GM19468 (cell line): ENCODE measurements around the gene TCEA2.

Source experiments
- ATAC-seq: cut with Tn5 transposase; IDR thresholded peaks from one replicate; pipeline ENCODE4 v1.9.1; 2021; ENCODE audit warnings: mild to moderate bottlenecking, moderate library complexity, moderate number of reproducible peaks; ENCODE audit not compliant: unreplicated experiment; ENCODE audit errors: extremely low read depth

TCEA2 gene

DNA sequence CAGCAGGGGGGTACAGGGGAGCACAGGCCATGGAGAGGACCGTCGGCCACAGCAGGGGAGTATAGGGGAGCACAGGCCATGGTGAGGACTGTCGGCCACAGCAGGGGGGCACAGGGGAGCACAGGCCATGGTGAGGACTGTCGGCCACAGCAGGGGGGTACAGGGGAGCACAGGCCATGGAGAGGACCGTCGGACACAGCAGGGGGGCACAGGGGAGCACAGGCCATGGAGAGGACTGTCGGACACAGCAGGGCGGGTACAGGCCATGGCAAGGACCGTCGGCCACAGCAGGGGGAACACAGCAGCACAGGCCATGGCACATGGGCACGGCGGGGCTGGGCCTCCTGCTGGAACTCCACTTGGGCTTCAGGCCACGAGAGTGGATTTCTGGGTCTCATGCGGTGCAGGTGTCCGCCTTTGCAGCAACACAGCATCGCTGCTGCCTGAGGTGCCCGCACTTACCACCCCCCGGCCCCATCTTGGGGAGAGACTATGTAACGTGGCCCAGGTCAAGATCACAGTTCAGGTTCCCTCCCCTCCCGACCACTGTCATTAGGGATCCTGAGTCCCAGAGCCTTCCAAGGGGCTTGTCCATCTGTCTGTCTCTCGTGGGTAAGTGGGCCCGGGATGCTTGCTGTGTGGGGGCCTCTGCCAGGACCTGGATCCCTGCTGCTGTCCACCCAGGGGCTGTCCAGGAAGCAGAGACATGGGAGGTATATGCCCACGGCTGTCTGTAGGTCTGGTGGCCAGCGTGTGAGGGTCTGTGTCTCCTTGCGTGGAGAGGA lies 41.9 kb downstream of the TCEA2 start:
- ATAC-seq: no peak

DNA sequence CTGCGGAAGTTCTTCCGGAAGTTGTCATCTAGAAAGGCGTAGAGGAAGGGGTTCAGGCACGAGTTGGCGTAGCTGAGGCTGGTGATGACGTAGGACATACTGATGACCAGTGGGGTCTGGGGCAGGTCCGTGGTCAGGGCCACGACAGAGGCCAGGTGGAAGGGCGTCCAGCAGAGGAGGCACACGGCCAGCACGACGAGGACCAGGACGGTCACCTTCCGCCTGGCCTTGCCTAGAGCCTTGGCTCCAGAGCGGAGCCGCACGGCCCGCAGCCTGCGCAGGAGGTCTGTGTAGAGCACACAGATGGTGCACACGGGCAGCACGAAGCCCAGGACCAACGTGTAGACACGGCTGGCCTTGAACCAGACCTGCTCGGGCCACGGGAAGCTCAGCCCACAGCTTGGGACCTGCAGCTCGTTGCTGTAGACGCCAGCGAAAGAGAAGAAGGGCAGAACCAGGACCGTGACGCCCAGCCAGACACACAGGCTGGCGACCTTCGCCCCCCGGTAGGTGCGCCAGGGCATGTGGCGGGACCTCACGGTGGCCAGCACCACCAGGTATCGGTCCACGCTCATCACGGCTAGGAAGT lies 42.9 kb downstream of the TCEA2 start:
- no peak for ATAC-seq

DNA sequence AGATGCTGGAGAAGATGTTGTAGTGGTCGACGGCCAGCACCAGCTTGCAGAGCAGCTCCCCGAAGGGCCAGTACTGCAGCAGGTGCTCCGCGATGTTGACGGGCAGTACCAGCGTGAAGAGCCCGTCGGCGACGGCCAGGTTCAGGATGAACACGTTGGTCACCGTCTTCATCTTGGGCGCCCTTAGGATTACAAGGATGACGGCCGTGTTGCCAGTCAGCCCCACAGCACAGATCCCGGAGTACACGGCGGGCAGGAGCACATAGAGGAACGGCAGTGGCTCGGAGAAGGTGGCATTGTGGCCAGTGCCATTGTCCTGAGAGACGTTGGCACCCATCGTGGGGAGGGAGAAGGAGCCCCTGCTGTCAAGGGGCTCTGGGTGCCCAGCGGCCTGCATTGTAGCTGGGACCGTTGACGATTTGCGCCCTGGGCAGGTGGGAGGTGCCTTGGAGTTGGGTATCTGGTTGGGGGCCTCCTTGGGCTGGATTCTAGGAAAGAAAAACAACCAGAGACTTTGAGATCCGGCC lies 43.5 kb downstream of the TCEA2 start:
- ATAC-seq: no peak

DNA sequence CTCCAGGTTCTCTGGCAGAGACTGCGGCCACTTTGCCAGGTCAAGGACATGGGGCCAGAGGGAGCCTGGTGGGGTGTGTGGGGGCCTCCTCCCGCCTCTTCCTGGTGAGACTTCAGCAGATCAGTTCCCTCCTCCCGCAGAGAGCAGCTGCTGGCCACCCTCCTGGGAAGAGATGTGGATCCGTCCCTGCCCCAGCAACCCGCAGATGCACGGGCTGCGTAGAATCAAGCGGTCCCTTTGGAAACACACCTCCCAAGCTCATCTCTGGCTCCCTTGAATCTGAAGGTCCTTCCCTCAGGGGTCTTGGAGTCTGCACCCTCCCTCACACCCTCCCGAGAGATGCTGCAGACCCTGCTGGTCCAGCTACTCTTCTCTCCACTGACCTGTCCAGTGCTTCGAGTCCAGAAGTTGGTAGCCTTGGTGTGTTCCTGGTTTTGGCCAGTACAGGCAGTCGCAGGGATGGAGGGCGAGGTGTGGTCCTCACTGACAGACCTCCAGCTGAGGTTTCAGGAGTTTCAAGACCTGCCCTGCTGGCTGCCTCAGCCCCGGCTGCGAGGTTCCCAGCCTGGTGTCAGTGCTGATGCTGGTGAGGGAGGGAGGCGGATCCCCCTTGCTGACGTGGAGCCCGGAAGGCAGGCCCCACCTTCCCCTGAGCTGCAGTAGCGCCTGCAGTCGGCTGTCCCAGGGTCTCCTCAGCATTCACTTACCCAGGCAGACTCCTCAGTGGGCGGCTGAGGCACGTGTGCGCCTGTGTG lies 44.2 kb downstream of the TCEA2 start, which contains the start of gene NPBWR2:
TSS of gene NPBWR2 (minus strand) at position 585 of the 755 bp plus-strand sequence. CDS start 734 bp downstream, outside the sequence.
- no peak for ATAC-seq

DNA sequence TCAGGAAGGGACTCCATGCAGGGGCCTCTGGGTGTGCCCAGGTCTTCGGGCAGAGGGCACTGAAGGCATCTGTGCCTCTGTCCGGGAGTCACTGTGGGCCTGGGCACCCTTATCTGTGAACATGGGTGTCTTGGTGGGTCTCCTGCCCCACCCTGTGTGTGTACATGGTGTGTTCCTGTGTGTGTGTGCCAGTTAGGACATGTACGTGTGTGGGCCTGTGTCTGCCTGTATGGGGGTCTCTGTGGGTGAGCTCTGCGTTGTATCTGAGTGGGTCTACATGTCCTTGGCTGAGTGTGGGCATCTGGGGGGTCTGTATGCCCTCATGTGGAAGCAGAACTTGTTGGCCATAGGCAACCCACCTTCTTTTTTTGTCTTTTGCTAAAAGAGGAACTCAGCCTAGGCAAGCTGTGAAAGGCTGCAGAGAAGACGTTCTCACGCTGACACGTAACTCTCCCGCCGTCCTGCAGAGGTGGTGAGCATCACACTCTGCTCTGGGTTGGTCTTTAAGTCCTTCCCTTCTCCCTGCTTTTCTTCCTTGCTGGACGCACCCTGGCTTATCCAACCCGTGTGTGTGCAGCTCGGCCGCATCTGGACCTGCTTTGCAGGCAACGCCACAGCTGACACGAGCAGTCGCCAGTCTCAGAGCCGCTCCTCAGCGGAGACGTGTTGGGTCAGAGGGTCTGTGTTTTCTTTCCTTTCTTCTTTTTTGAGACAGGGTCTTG lies 44.9 kb downstream of the TCEA2 start:
- ATAC-seq: no peak

DNA sequence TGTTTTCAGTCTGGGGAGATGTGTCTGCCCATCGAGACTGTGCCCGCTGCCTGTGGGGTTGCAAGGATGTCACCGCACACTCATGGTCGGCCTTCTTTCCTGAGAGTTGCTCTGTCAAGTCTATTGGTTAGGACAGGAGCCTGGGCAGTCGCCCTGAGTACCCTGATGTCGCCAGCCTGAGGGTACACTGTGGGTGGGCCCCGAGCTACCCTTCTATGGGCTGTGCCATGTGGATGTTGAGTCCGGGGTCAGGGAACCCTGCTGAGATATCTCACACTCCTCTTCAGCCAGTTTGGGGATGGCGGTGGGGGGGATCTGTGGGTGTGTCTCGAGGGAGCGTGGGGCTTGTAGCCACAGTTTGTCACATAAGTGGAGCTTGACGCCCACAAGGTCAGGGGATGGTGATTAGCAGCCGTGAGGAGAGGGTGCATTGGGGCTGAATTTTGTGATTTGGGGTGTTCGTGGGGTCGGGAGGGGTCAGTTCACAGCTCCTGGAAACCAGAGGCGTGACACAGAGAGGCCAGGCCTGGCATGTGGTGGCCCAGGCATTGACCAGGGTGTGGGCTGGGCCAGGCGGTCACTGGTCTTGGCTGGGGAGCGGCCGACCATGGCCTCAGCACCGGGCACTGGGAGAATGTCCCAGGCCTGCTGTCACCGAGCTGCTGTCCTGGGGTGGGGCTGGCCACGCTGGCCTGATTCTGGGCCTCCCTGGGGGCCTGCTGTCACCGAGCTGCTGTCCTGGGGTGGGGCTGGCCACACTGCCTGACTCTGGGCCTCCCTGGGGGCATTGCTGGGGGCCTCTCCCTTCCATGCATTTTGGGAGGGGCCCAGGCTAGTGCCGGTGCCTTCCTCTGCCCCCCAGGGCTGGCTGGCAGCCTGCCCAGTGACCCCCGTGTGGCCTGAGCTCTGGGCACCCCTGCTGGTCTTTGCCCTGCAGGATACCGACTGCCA lies 46.0 kb downstream of the TCEA2 start:
- ATAC-seq: no peak

DNA sequence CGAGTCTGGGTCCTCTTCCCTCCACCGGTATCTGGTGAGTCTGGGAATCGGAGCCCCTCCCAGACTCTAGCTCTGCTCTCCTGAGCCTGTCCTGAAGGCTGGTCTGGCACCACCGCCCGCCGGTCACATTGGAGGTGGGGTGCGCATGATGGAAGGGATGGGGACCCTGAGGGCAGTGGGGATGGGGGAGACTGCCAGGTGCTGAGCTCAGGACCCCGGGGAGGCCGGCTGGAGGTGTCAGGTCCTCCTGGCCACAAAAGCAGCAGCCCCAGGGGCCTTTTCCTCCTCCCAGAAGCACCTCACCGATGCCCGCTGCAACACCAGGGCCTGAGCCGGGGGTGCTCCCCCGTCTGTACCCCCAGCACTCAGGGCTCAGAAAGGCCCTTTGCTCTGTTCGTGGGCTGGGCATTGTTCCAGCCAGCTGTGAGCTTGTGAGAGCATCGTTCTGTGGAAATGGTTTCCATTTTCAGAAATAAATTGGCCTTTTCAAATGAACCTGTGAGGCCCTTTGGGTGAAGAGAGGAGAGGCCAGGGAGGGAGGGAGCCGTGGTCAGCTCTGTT lies 46.9 kb downstream of the TCEA2 start:
- no peak for ATAC-seq

DNA sequence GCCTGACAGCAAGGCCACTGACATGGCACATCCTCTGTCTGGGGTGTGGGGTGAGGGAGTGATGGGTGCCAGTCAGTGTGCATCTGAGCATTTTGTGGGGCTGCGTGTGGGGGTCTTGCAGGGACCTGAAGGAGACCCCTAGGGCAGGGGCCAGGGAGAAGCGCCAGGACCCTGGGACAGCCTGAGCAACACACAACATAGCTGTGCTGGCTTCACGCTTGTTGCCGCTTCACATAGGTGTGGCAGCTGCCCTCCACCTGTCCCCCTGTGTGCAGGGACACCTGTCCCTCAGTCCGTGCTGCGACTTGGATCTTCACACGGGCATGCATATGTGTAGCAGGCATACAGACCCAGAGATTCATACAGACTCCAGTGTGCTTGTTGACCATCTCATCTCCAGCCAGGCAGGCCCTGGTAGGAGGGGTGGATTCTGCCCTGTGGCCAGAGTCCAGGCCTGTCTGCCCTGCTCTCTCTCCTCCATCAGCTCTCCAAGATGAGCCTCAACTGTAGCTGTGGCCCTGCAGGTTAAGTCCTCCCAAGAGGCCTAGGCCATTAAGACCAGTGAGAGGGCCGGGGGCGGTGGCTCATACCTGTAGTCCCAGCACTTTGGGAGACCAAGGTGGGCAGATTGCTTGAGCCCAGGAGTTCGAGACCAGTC lies 47.5 kb downstream of the TCEA2 start:
- no peak for ATAC-seq

DNA sequence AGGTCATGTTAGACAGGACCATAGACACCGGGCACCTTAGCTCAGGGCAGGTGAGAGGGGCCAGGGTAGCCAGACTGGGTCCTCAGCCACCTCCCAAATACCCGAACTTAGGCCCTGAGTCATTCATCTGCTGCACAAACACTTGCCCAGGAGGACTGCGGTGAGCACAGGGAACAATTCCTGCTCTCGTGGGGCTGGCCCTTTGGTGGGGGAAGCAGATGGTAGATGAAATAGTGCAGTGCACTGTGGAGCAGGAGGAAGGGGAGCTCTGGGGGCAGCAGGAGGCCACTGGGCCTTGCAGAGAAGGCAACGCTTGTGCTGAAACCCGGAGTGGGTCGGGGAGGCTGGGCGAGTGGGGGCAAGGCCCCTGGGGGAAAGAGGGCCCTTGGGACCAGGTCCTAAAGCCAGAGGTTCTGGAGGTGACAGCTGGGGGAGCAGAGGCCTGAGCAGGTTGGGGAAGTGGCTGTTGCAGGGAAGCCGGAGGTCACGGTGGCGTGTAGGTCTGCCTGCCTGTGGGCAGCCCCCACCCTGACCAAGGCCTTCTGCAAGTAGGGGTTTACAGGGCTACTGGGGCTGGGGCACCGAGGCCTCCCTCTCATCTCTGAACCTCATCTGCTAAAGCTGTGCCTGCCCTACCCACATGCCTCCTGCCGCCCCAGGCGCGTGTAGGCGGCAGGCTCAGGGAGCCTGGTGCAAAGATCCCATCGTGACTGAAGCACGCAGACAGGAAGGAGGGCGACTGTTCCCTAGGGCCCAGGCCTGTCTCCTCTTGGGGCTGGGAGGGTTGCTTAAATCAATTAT lies 49.0 kb downstream of the TCEA2 start:
- ATAC-seq: no peak

DNA sequence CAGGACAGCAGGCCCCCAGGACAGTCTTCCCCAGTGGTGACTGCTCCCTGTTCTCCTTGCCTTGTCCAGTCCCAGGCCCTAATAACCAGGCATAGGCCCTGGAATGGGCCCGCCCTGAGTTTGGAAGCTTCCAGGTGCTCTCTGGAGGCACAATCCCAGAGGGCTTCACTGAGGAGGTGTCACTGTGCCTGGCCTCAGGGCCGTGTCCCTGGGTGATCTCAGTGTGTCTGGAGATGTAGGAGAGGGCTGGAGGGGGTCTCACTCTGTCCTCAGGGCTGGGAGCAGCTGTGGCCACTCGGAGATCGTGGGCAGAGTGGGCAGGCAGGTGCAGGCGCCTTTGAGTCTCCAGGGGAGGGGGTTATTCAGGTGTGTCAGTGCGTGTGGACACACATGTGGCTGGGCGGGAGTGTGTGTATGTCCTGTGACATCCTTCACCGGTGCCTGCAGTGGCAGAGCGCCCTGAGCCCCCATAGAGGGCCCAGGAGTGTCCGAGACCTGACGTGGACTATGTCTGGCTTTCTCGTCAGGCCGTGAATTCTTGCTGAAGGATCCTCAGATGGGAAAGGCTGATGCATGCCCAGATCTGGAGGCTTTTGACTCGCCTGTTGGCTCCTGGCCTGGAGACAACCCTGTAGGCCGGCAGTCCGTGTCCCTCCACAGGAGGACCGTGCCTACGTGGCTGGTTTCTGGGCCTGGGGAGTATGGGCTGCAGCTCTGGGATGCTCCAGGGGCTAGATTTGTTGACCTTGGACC lies 49.9 kb downstream of the TCEA2 start:
- ATAC-seq: no peak

DNA sequence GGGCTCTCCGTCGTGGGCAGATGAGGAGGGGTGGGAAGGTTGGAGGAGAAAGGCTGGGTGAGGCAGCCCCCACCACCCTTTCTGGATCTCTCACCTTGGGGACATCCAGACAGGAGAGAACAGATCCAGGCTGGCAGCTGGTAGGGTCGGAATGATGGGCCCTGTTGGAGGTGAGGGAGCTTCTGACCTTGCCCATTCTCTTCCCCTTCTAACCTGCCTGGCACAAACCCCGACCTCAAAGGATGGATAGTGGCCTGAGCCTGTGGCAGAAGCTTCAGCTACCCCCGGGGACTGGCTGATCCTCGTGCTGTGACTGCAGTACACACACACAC lies 50.4 kb downstream of the TCEA2 start:
- ATAC-seq: no peak

DNA sequence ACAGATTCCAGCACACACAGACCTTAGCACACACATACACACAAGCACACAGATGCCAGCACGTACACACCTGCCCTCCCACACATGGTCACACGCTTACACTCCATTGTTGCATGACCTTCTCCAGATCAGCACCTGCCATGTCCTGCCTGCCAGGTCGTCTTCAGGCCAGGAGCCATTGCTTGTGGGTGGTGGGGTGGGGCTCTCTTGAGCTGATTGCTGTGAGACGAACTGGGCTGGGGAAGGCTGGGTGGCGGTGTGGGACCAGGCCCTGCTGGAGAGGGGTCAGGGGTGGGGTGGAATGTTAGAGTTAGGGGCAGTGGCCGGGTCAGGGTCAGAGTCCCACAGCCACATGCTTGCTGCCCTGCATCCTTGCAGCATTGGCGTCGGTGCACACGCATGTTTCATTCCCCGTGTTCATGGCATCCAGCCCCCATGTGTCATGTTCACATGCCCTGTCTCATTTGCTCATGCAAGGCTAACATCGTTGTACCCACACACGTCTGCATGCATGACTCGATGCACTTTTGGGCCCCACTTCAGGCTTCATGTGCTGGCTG lies 50.9 kb downstream of the TCEA2 start:
- no peak for ATAC-seq

DNA sequence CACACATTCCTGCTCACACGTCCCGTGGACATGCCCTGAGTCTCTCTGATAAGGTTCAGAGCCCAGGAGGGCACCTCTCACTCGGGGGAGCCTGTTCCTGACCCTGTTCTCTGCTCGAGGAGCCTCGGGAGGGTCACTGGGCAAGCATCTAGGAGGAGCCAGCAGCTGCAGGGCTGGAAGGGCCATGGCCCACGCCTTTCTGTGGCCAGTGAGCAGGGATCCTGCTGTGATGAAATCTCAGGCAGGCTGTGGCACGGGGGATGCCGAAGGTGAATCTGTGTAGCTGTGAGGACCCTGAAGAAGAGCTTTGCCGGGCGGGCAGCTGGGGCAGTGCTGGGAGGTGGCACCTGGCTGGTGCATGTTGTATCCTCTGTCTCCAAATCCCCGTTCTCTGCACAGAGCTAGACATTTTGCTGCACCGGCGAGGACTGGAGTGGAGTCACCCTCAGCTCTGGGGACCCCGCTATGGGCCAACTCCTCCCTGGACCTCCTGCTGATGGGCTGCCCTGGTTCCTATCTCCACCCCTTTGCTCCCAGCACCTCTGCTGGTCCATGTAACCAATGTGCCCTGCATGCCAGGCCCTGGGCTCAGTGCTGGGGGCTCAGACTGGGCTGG lies 51.5 kb downstream of the TCEA2 start:
- no peak for ATAC-seq

DNA sequence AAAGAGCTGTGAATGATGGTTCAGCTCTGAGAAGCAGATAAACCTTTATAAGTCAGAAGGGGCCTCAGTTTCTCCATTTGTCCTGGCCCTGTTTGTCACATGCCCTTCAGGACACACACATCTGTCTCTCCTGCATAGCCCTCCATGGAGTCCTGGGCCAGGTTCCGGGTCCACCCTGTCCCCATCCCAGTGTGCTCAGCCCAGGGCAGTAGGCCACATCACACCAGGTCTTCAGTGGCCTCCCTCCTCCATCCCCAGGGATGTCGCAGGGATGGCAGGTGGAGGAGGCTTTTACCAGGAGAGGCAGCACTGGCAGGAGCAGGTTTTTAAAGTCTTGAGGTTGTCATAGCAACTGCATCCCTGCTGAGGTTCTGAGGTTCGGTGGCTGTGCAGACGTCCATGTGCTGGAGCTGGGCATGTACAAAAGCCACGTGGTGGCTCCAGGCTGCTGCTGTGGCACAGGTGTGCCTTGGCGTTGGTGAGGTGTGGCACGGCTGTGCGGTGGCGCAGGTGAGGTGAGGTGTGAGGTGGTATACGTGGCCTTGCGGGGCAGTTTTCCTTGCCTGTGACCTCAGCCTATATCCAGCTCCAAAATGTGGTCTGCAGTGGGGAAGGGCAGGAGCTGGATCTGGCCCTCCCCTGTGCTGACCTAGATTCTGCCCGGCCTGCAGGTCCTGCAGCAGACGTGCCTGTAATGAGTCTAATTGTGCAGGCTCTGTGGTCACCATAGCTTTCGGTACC lies 52.3 kb downstream of the TCEA2 start:
- no peak for ATAC-seq

DNA sequence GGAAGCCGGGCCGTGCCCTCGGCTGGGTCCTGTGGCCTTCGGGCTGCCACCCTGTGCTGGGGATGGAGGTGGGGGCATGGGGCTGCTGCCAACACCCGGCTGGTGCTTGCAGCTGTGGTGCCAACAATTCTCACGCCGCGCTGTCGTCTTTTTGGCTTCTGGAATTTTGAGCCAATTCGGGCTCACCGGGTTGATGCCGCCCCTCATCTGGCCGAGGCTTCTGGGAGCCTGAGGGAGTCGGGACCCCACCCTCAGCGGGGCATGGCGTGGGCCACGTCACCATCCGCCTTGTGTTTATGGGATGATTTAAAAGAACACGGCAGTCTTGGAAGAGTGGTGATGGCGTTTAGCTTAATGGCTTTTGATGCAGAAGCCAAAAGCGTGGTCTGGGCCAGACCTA lies 53.0 kb downstream of the TCEA2 start:
- no peak for ATAC-seq
